ENCODE results near the gene LMNTD2.
A peak's percentile ranks its signal among the peaks of the same experiment; 100 is the strongest.

Gene LMNTD2

GRCh38 chr11:560305-561147 is at the start of gene LMNTD2, which contains the start of gene RASSF7:
TSS of gene LMNTD2 (minus strand) at chr11:560738. CDS start at chr11:560716, 22 bp downstream.
TSS of gene RASSF7 (plus strand) at chr11:560970. CDS start at chr11:561769, 799 bp downstream.
- DNase-seq: peak; percentile 76

DNA sequence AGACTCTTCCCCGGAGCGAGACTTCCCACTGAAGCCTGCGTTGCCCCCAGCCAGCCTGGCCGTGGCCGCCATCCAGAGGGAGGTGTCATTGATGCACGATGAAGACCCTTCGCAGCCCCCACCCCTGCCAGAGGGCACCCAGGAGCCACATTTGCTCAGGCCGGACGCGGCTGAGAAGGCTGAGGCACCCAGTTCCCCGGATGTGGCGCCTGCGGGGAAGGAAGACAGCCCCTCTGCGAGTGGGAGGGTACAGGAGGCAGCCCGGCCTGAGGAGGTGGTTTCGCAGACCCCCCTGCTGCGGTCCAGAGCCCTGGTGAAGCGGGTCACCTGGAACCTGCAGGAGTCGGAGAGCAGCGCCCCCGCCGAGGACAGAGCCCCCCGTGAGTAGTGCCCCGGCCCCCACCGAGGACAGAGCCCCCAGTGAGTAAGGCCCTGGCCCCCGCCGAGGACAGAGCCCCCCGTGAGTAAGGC is 48.8 kb upstream of the LMNTD2 start:
- DNase-seq: no peak

DNA sequence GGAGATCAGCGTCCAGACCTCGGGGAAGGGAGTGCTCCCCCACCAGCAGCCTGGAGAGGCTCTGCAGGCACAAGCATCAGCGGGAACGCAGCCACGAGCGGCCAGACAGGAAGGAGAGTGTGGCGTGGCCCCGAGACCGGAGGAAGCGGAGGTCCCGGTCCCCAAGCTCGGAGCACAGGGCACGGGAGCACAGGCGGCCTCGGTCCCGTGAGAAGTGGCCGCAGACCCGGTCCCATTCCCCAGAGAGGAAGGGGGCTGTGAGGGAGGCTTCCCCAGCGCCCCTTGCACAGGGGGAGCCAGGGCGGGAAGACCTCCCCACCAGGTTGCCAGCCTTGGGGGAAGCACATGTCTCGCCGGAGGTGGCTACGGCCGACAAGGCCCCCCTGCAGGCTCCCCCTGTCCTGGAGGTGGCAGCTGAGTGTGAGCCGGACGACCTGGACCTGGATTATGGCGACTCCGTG is 48.3 kb upstream of the LMNTD2 start:
- DNase-seq: no peak

DNA sequence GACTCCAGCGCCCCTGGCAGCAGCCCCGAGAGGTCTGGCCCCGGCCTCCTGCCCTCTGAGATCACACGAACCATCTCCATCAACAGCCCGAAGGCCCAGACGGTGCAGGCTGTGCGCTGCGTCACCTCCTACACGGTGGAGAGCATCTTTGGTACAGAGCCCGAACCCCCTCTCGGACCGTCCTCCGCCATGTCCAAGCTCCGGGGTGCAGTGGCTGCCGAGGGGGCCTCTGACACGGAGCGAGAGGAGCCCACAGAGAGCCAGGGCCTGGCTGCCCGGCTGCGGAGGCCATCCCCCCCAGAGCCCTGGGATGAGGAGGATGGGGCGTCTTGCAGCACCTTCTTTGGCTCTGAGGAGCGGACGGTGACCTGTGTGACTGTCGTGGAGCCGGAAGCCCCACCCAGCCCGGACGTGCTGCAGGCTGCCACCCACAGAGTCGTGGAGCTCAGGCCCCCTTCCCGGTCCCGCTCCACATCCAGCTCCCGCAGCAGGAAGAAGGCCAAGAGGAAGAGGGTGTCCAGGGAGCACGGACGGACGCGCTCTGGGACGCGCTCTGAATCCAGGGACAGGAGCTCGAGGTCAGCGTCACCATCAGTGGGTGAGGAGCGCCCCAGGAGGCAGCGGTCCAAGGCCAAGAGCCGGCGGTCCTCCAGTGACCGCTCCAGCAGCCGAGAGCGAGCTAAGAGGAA is 47.6 kb upstream of the LMNTD2 start:
- DNase-seq: no peak

- DNase-seq: no peak
These were observed 46.7 kb upstream of the LMNTD2 start for GRCh38 chr11:607020-607780.

DNA sequence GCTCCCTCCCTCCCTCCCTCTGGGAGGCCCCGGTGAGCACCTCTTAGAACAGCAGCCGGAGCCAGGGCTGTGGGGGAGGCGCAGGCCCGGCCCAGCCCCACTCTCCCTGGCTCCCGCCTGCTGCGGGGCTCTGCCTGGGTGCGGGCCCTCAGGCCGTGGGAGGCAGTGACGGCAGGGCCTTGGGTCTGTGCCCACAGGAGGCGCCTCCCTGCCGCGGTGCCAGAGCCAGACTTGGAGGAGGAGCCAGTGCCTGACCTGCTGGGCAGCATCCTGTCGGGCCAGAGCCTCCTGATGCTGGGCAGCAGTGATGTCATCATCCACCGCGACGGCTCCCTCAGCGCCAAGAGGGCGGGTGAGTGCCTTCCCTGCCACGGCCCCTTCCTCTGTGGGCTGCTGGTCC is 45.7 kb upstream of the LMNTD2 start:
- DNase-seq: peak; percentile 18

GRCh38 chr11:605286-606129 is 45.0 kb upstream of the LMNTD2 start:
- DNase-seq: no peak

DNA sequence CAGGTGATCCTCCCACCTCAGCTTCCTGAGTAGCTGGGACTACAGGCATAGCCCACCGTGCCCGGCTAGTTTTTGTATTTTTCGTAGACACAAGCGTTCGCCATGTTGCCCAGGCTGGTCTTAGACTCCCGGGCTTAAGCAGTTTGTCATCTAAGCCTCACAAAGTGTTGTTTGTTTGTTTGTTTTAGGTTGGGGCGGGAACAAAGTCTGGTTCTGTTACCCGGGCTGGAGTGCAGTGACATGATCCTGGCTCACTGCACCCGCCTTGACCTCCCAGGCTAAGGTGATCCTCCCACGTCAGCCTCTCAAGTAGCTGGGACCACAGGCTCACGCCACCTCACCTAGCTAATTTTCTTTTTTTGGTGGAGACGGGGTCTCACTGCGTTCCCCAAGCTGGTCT is 42.6 kb upstream of the LMNTD2 start:
- DNase-seq: no peak

- DNase-seq: no peak
These were observed 41.2 kb upstream of the LMNTD2 start for GRCh38 chr11:601573-602245.

GRCh38 chr11:598005-598680 is 37.6 kb upstream of the LMNTD2 start:
- DNase-seq: no peak

- no peak for DNase-seq
These were observed 36.7 kb upstream of the LMNTD2 start for GRCh38 chr11:597166-597725.

DNA sequence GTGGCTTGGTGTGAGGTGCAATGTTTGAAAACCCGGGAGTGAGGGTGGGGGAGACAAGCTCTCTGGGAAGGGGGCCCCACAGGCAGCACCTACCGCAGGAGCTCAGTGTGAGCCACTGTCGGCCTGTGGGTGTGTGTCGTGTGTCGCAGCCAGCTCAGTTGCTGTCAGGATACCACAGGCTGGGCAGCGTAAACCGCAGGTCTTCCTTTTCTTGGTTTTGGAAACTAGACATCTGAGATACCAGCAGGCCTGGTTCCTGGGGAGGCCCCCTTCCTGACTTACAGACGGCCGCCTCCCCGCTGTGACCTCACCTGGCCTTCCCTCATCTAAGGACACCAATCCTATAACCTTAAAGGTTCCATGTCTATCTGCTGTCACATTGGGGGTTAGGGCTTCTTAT is 35.8 kb upstream of the LMNTD2 start:
- DNase-seq: no peak

DNA sequence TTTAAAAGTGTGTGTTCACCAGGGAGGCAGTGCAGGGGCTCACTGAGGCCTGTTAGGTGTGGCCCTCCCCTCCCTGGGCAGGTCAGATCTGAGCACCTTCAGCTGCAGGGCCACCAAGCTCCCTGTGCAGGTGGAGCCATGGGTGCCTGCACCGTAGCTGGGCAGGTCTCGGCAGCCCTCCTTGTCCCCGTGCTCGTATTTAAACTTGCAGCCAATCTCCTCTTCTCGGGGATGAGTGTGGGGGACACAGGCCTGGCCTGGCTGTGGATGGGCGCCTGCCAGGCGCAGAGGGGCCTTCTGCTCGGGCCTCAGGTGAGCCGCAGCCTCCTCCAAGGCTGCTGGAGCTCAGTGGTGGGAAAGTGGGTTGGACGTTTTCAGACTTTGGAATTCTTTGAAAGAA is 34.9 kb upstream of the LMNTD2 start:
- no peak for DNase-seq

- DNase-seq: no peak
These were observed 32.8 kb upstream of the LMNTD2 start for GRCh38 chr11:593347-593746.

- DNase-seq: no peak
These were observed 32.4 kb upstream of the LMNTD2 start for GRCh38 chr11:592918-593317.

DNA sequence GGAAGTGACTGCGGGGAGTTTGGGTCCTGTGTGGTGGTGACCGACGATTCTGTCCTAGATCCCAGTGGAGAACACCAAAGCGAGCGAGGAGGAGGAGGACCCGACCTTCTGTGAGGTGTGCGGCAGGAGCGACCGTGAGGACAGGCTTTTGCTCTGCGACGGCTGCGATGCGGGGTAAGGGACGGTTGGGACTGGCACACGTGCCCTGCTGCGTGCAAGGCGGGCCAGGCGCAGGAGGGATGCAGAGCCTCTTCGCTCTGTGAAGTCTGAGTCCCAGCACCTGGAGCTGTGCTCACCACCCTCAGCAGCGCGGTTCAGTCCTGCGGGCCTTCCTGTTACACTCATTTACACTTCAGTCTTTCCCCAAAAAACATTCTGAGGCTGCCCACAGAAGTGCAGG is 32.0 kb upstream of the LMNTD2 start:
- DNase-seq: no peak

- no peak for DNase-seq
These were observed 30.5 kb upstream of the LMNTD2 start for GRCh38 chr11:590997-591396.

DNA sequence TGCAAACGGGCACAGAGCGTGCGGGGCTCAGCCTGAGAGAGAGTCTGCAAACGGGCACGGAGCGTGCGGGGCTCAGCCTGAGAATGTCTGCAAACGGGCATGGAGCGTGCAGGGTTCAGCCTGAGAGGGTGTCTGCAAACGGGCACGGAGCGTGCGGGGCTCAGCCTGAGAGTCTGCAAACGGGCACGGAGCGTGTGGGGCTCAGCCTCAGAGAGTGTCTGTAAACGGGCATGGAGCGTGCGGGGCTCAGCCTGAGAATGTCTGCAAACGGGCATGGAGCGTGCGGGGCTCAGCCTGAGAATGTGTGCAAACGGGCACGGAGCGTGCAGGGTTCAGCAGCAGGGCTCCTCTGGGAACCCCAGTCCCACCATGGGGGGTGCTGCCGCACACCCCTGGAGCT is 29.3 kb upstream of the LMNTD2 start:
- DNase-seq: no peak

GRCh38 chr11:587978-588380 is 27.4 kb upstream of the LMNTD2 start:
- DNase-seq: no peak

- no peak for DNase-seq
These were observed 27.0 kb upstream of the LMNTD2 start for GRCh38 chr11:587546-587945.

All from DMS153 (cell line).